OCI-LY1 (cell line): Measurements from ENCODE around the gene TNFRSF1B.

ENCODE experiments used
- H2AFZ ChIP-seq: fragments of 200-600 bp; sonication (generic), shearing (Covaris generic); 2 replicates; pipeline ENCODE4 v1.6.0; 2014; ENCODE audit warnings: antibody characterized with exemption, mild to moderate bottlenecking, low read length
- H3F3A ChIP-seq: fragments of 200-600 bp; sonication (generic), shearing (Covaris generic); 2 replicates; pipeline ENCODE4 v1.6.0; 2014; ENCODE audit warnings: mild to moderate bottlenecking, antibody characterized with exemption, low read length, moderate library complexity; ENCODE audit not compliant: insufficient read depth
- H3K27ac ChIP-seq: fragments of 200-600 bp; sonication (generic); 2 replicates; pipeline ENCODE4 v1.5.1; 2014; ENCODE audit warnings: low read length, mixed run types, mild to moderate bottlenecking, low read depth; ENCODE audit not compliant: poor library complexity, severe bottlenecking
- H3K27me3 ChIP-seq: fragments of 200-600 bp; sonication (generic); 2 replicates; pipeline ENCODE4 v1.6.0; 2014; ENCODE audit warnings: antibody characterized with exemption, mild to moderate bottlenecking, low read length, moderate library complexity; ENCODE audit not compliant: insufficient read depth
- H3K36me3 ChIP-seq: fragments of 200-600 bp; sonication (generic); 2 replicates; pipeline ENCODE4 v1.6.1; 2014; ENCODE audit warnings: mild to moderate bottlenecking, antibody characterized with exemption, low read length, moderate library complexity, mixed read lengths; ENCODE audit not compliant: insufficient read depth
- H3K4me1 ChIP-seq: fragments of 200-600 bp; sonication (generic); 2 replicates; pipeline ENCODE4 v1.5.1; 2014; ENCODE audit warnings: mild to moderate bottlenecking, low read length, moderate library complexity; ENCODE audit not compliant: insufficient read depth, severe bottlenecking
- H3K4me2 ChIP-seq: fragments of 200-600 bp; sonication (generic), shearing (Covaris generic); 2 replicates; pipeline ENCODE4 v1.6.1; 2014; ENCODE audit warnings: low read length
- H3K4me3 ChIP-seq: fragments of 200-600 bp; sonication (generic); 2 replicates; pipeline ENCODE4 v1.5.1; 2014; ENCODE audit warnings: low read length, low read depth, mild to moderate bottlenecking, mixed read lengths; ENCODE audit not compliant: poor library complexity, severe bottlenecking
- H3K79me2 ChIP-seq: fragments of 200-600 bp; shearing (Covaris generic); 2 replicates; pipeline ENCODE4 v1.6.1; 2016; ENCODE audit warnings: mixed run types, low read length, mixed read lengths; ENCODE audit not compliant: insufficient read depth
- H3K9ac ChIP-seq: fragments of 200-600 bp; sonication (generic), shearing (Covaris generic); 2 replicates; pipeline ENCODE4 v1.6.1; 2014; ENCODE audit warnings: mild to moderate bottlenecking, low read length, mixed read lengths
- H3K9me2 ChIP-seq: fragments of 200-600 bp; sonication (generic), shearing (Covaris generic); 2 replicates; pipeline ENCODE4 v1.6.1; 2014; ENCODE audit warnings: low read depth, mild to moderate bottlenecking, low read length, mixed read lengths
- H3K9me3 ChIP-seq: fragments of 200-600 bp; shearing (Covaris generic); 2 replicates; pipeline ENCODE4 v1.6.1; 2014; ENCODE audit warnings: low read length, mixed read lengths
- H4K20me1 ChIP-seq: fragments of 200-600 bp; sonication (generic), shearing (Covaris generic); 2 replicates; pipeline ENCODE4 v1.6.0; 2016; ENCODE audit warnings: mild to moderate bottlenecking, low read length; ENCODE audit not compliant: insufficient read depth
- EZH2 ChIP-seq: fragments of 200-600 bp; sonication (generic), shearing (Covaris generic); IDR thresholded peaks from 2 replicates; pipeline ENCODE4 v1.8.0; 2017; ENCODE audit warnings: borderline replicate concordance, mixed run types, mild to moderate bottlenecking, antibody characterized with exemption, low read length, moderate library complexity, mixed read lengths
- TF ChIP-seq, protein P1 (sequence below): fragments of 200-600 bp; sonication (generic), shearing (Covaris generic); IDR thresholded peaks from 2 replicates; pipeline ENCODE4 v1.5.1; 2017; ENCODE audit warnings: mild to moderate bottlenecking, antibody characterized with exemption, low read length, moderate library complexity, mixed read lengths

The TNFRSF1B gene

DNA sequence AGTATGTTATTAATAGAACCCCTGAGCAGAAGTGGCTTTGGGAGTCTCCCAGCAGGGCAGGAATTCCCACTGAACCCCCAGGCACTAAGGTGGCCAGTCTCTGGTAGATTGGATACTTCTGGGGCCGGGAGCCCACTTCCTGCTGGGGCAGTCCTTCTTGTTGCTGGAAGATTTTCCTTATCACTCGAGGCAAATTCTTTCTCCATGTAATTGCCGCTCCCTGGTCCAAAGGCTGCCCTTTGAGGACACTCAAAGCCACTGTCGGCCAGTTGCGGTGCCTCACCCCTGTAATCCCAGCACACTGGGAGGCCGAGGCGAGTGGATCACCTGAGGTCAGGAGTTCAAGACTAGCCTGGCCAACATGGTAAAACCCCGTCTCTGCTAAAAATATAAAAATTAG lies 22.6 kb upstream of the TNFRSF1B start:
- no peak overlapping the region for H3K27ac ChIP-seq

DNA sequence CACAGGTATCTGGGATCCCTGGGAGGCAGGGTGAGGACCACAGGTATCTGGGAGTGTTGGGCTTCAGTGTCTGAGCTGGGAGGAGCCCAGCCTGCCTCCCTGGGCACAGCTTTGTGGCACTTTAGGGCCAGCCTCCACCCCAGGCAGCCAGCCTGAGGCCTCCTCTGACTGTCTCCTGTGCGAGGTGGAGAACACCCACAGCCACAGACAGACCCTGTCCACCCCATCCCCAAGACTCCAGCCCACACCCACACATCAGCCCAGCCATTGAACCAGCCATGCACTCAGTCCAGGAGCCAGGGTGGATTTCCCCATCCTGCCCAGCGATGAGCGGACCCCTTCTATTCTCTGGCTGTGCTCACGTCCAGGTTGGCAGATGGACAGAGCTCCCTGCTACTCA lies 21.8 kb upstream of the TNFRSF1B start:
- Histone ChIP-seq H2AFZ (no peak overlapping the region), H3K27ac (no peak overlapping the region), H4K20me1 (no peaks in the 10 kb centered on the region), H3K9me2 (no peaks in the 10 kb centered on the region), H3F3A (no peaks in the 10 kb centered on the region), H3K4me2 (no peak overlapping the region), H3K9ac (no peak overlapping the region), H3K9me3 (no peaks in the 10 kb centered on the region), H3K36me3 (no peaks in the 10 kb centered on the region), H3K79me2 (no peaks in the 10 kb centered on the region), H3K27me3 (no peaks in the 10 kb centered on the region; the same call in 1 of the 2 replicates), H3K4me1 (peaks cover 15% of the 10 kb centered on the region), H3K4me3 (no peak overlapping the region)
- TF ChIP-seq, protein P1, sequence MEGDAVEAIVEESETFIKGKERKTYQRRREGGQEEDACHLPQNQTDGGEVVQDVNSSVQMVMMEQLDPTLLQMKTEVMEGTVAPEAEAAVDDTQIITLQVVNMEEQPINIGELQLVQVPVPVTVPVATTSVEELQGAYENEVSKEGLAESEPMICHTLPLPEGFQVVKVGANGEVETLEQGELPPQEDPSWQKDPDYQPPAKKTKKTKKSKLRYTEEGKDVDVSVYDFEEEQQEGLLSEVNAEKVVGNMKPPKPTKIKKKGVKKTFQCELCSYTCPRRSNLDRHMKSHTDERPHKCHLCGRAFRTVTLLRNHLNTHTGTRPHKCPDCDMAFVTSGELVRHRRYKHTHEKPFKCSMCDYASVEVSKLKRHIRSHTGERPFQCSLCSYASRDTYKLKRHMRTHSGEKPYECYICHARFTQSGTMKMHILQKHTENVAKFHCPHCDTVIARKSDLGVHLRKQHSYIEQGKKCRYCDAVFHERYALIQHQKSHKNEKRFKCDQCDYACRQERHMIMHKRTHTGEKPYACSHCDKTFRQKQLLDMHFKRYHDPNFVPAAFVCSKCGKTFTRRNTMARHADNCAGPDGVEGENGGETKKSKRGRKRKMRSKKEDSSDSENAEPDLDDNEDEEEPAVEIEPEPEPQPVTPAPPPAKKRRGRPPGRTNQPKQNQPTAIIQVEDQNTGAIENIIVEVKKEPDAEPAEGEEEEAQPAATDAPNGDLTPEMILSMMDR, result no peak

More for the DNA sequence above, 22.6 kb upstream of the TNFRSF1B start:
- Histone ChIP-seq H3K9ac (no peak overlapping the region), H3K27me3 (no peaks in the 10 kb centered on the region; the same call in 1 of the 2 replicates), H2AFZ (no peak overlapping the region), H4K20me1 (no peaks in the 10 kb centered on the region), H3K79me2 (no peaks in the 10 kb centered on the region), H3K4me3 (no peak overlapping the region), H3K9me3 (no peaks in the 10 kb centered on the region), H3K4me1 (peaks cover 12% of the 10 kb centered on the region), H3K9me2 (no peaks in the 10 kb centered on the region), H3K4me2 (no peak overlapping the region), H3K36me3 (no peaks in the 10 kb centered on the region), H3F3A (no peaks in the 10 kb centered on the region)
- TF ChIP-seq EZH2, result no peak
- TF ChIP-seq, protein P1, result no peak

DNA sequence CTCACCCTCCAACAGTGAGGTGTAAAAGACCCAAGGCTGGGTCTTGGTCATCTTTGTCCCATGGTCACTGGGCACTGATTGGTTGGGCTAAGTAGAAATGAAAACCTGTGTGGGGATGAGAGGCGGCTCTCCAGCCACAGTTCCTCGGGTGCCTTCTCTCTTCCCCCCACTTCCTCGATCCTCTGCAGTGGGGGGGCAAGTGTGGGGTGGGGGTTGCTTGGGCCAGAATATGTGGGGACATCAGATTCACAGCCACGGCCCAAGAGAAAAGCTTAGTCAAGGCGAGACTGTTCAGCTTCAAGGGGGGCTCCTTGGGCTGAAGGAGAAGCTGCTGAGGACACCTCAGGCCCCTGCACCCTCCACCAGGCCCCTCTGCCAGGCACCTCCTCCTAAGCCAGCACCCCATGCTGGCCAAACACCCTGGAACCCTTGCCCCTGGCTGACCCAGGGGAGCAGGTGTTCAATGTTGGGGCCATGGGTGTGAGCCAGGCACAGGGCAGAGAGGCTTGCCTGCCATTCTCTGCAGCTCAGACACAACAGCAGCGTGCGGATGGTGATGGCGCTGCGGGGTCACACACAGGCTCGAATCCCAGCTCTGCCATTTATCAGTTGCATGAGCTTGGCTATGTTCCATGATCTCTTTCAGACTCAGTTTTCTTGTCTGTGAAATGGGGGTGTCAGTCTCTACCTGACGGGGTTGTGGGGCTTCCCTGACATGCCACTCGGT lies 21.0 kb upstream of the TNFRSF1B start:
- Histone ChIP-seq H3K9me3 (no peaks in the 10 kb centered on the region), H3K27me3 (no peaks in the 10 kb centered on the region; the same call in 1 of the 2 replicates), H3K4me1 (peaks cover 15% of the 10 kb centered on the region), H3K27ac (no peak overlapping the region), H3K4me2 (no peak overlapping the region), H3K36me3 (no peaks in the 10 kb centered on the region), H3F3A (no peaks in the 10 kb centered on the region), H3K4me3 (no peak overlapping the region), H3K79me2 (no peaks in the 10 kb centered on the region), H3K9ac (no peak overlapping the region), H2AFZ (no peak overlapping the region), H3K9me2 (no peaks in the 10 kb centered on the region), H4K20me1 (no peaks in the 10 kb centered on the region)
- TF ChIP-seq EZH2, result no peak
- TF ChIP-seq, protein P1, result no peak
